Vagina (tissue), 2 donors: Measurements from ENCODE around the gene ADGRA3.

ENCODE experiments used
- POLR2A ChIP-seq, 2 donors: fragments of 450-650 bp; IDR thresholded peaks; one replicate each; pipeline ENCODE4 v1.6.1; 2017; ENCODE audit warnings: antibody characterized with exemption in 2 of 2, mild to moderate bottlenecking in 2 of 2, moderate library complexity in 2 of 2
- POLR2AphosphoS5 ChIP-seq, 2 donors: sonication (generic); formaldehyde crosslinking; IDR thresholded peaks; one replicate each; pipeline ENCODE4 v1.9.0; 2017; ENCODE audit warnings: antibody characterized with exemption in 2 of 2, mild to moderate bottlenecking in 2 of 2, low read depth in 1 of 2; ENCODE audit not compliant: insufficient read depth in 1 of 2
- TF ChIP-seq, protein P1 (sequence below), 3 experiments: fragments of 450-650 bp in 2 of 3; fragments of 200-600 bp in 1 of 3; sonication (generic) in 1 of 3; IDR thresholded peaks; one replicate each; pipeline ENCODE4 v1.5.1; 2017 to 2019; ENCODE audit warnings: antibody characterized with exemption in 3 of 3, mild to moderate bottlenecking in 2 of 3, moderate library complexity in 2 of 3

DNA sequence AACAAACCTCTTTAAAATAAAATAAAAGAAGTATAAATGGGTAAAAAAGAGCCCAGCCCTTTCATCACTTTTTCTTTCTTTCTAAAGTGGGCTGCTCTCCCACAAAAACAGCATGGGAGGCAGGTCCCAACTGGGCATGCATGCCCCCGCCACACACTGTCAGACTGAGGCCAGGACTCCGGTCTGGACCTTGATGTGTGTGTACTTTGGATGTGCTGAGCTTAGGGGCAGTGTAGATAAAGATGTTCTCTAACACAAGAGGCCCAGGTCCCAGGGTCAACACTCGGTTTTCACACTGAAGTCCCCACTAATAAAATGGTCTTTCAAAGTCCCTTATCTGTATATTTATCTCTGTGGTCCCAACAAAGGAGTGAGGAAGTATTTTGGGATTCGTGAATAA lies 44.4 kb downstream of the ADGRA3 start:
- TF ChIP-seq, protein P1, sequence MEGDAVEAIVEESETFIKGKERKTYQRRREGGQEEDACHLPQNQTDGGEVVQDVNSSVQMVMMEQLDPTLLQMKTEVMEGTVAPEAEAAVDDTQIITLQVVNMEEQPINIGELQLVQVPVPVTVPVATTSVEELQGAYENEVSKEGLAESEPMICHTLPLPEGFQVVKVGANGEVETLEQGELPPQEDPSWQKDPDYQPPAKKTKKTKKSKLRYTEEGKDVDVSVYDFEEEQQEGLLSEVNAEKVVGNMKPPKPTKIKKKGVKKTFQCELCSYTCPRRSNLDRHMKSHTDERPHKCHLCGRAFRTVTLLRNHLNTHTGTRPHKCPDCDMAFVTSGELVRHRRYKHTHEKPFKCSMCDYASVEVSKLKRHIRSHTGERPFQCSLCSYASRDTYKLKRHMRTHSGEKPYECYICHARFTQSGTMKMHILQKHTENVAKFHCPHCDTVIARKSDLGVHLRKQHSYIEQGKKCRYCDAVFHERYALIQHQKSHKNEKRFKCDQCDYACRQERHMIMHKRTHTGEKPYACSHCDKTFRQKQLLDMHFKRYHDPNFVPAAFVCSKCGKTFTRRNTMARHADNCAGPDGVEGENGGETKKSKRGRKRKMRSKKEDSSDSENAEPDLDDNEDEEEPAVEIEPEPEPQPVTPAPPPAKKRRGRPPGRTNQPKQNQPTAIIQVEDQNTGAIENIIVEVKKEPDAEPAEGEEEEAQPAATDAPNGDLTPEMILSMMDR (IDR thresholded peaks at IDR 0.05) = no peak
- TF ChIP-seq POLR2AphosphoS5 (IDR thresholded peaks at IDR 0.05; ENCODE audit: insufficient read depth in 1 of 2, low read depth in 1 of 2) (no peak), POLR2A (IDR thresholded peaks at IDR 0.05) (no peak)
